IPS-20b (cell line): ENCODE measurements around the gene PGAM1.
"Not testable (repeated sequence)": the region's sequence is repeated elsewhere in the genome, so short reads cannot be mapped to it uniquely, and the experiment has no call there.

Source experiments
- H3K27ac ChIP-seq: one replicate; pipeline ENCODE4 v1.5.1; 2013; ENCODE audit warnings: low read length
- H3K27me3 ChIP-seq: 2 replicates; pipeline ENCODE4 v1.6.1; 2013; ENCODE audit warnings: mild to moderate bottlenecking, low read length, inconsistent platforms; ENCODE audit not compliant: insufficient read depth
- H3K36me3 ChIP-seq: 2 replicates; pipeline ENCODE4 v1.6.1; 2013; ENCODE audit warnings: low read depth, mild to moderate bottlenecking, inconsistent platforms, low read length, moderate library complexity; ENCODE audit not compliant: insufficient read depth
- H3K4me1 ChIP-seq: 2 replicates; pipeline ENCODE4 v1.6.1; 2013; ENCODE audit warnings: mild to moderate bottlenecking, control low read depth, inconsistent platforms, low read length, moderate library complexity; ENCODE audit not compliant: insufficient read depth
- H3K4me3 ChIP-seq: 2 replicates; pipeline ENCODE4 v1.5.1; 2013; ENCODE audit warnings: mild to moderate bottlenecking, low read length, inconsistent platforms
- H3K9ac ChIP-seq: 2 replicates; pipeline ENCODE4 v1.6.1; 2013; ENCODE audit warnings: low read depth, mild to moderate bottlenecking, inconsistent platforms, low read length, moderate library complexity
- H3K9me3 ChIP-seq: 2 replicates; pipeline ENCODE4 v1.6.1; 2013; ENCODE audit warnings: mild to moderate bottlenecking, low read depth, low read length, inconsistent platforms; ENCODE audit not compliant: insufficient read depth

Gene PGAM1

GRCh38 chr10:97393034-97393573 lies 32.9 kb upstream of the PGAM1 start:
- Histone ChIP-seq H3K36me3 (peaks cover 78% of the 10 kb centered on the region), H3K27me3 (no peaks in the 10 kb centered on the region), H3K27ac (no peak overlapping the region)

GRCh38 chr10:97396056-97396455 lies 29.9 kb upstream of the PGAM1 start:
- Histone ChIP-seq H3K27me3 (no peaks in the 10 kb centered on the region), H3K4me1 (peaks cover 4% of the 10 kb centered on the region; the same call in 1 of the 2 replicates), H3K4me3 (no peak overlapping the region), H3K9me3 (no peaks in the 10 kb centered on the region), H3K27ac (no peak overlapping the region), H3K9ac (no peak overlapping the region), H3K36me3 (peaks cover 55% of the 10 kb centered on the region)

More at GRCh38 chr10:97393034-97393573, 32.9 kb upstream of the PGAM1 start:
- H3K9me3 ChIP-seq = no peaks in the 10 kb centered on the region
- H3K9ac ChIP-seq = no peak overlapping the region
- no peak overlapping the region for H3K4me3 ChIP-seq
- H3K4me1 ChIP-seq = no peaks in the 10 kb centered on the region

- H3K9ac ChIP-seq = peak overlapping the region; percentile 68; the same call in 1 of the 2 replicates
- peaks cover 4% of the 10 kb centered on the region; the same call in 1 of the 2 replicates for H3K4me1 ChIP-seq
- H3K27me3 ChIP-seq = no peaks in the 10 kb centered on the region
- peaks cover 30% of the 10 kb centered on the region for H3K36me3 ChIP-seq
- H3K9me3 ChIP-seq = no peaks in the 10 kb centered on the region
- no peak overlapping the region for H3K27ac ChIP-seq
- H3K4me3 ChIP-seq = peak overlapping the region; percentile 74
These were observed 26.0 kb upstream of the PGAM1 start for GRCh38 chr10:97399843-97400545.

- peaks cover 4% of the 10 kb centered on the region; the same call in 1 of the 2 replicates for H3K4me1 ChIP-seq
- H3K27ac ChIP-seq = no peak within 1 kb of the TSS
- H3K27me3 ChIP-seq = no peaks in the 10 kb centered on the region
- H3K4me3 ChIP-seq = peak within 1 kb of the TSS; percentile 74
- H3K36me3 ChIP-seq = peaks cover 24% of the 10 kb centered on the region
- H3K9me3 ChIP-seq = no peaks in the 10 kb centered on the region
- H3K9ac ChIP-seq = peak within 1 kb of the TSS; percentile 68; the same call in 1 of the 2 replicates
These were observed 25.1 kb upstream of the PGAM1 start, which contains the start of gene RRP12 for GRCh38 chr10:97400665-97401454. TSS of gene RRP12 (minus strand) at chr10:97401340. CDS start at chr10:97401231, 109 bp downstream.

GRCh38 chr10:97401455-97401919 lies 24.5 kb upstream of the PGAM1 start:
- no peak overlapping the region for H3K9ac ChIP-seq
- H3K4me3 ChIP-seq = peak overlapping the region; percentile 74; the same call in 1 of the 2 replicates
- H3K27me3 ChIP-seq = no peaks in the 10 kb centered on the region
- H3K9me3 ChIP-seq = no peaks in the 10 kb centered on the region
- H3K36me3 ChIP-seq = peaks cover 18% of the 10 kb centered on the region
- no peak overlapping the region for H3K27ac ChIP-seq
- peaks cover 4% of the 10 kb centered on the region; the same call in 1 of the 2 replicates for H3K4me1 ChIP-seq

- H3K4me3 ChIP-seq = no peak overlapping the region
- no peaks in the 10 kb centered on the region for H3K9me3 ChIP-seq
- H3K4me1 ChIP-seq = peaks cover 4% of the 10 kb centered on the region; the same call in 1 of the 2 replicates
- H3K27me3 ChIP-seq = no peaks in the 10 kb centered on the region
- no peaks in the 10 kb centered on the region for H3K36me3 ChIP-seq
- H3K9ac ChIP-seq = no peak overlapping the region
- no peak overlapping the region for H3K27ac ChIP-seq
These were observed 21.9 kb upstream of the PGAM1 start for GRCh38 chr10:97404044-97404443.

GRCh38 chr10:97406064-97406463 lies 19.9 kb upstream of the PGAM1 start:
- H3K27ac ChIP-seq = no peak overlapping the region
- no peaks in the 10 kb centered on the region for H3K27me3 ChIP-seq
- no peak overlapping the region for H3K9ac ChIP-seq
- H3K36me3 ChIP-seq = no peaks in the 10 kb centered on the region
- H3K4me1 ChIP-seq = no peaks in the 10 kb centered on the region
- H3K4me3 ChIP-seq = no peak overlapping the region
- H3K9me3 ChIP-seq = no peaks in the 10 kb centered on the region

- H3K27ac ChIP-seq, H3K4me3 ChIP-seq, H3K4me1 ChIP-seq, H3K27me3 ChIP-seq, H3K9ac ChIP-seq, H3K9me3 ChIP-seq, H3K36me3 ChIP-seq: not testable (repeated sequence)
These were observed 19.5 kb upstream of the PGAM1 start for GRCh38 chr10:97406483-97406882.

GRCh38 chr10:97407211-97407951 lies 18.6 kb upstream of the PGAM1 start:
- Histone ChIP-seq H3K27me3 (no peaks in the 10 kb centered on the region), H3K4me3 (peak overlapping the region; percentile 63), H3K9me3 (no peaks in the 10 kb centered on the region), H3K27ac (no peak overlapping the region), H3K36me3 (no peaks in the 10 kb centered on the region), H3K4me1 (no peaks in the 10 kb centered on the region), H3K9ac (peak overlapping the region; percentile 56; the same call in 1 of the 2 replicates)

GRCh38 chr10:97407952-97408248 lies 18.1 kb upstream of the PGAM1 start:
- H3K27ac ChIP-seq = no peak overlapping the region
- no peak overlapping the region for H3K4me3 ChIP-seq
- H3K27me3 ChIP-seq = no peaks in the 10 kb centered on the region
- no peaks in the 10 kb centered on the region for H3K36me3 ChIP-seq
- no peak overlapping the region for H3K9ac ChIP-seq
- no peaks in the 10 kb centered on the region for H3K4me1 ChIP-seq
- no peaks in the 10 kb centered on the region for H3K9me3 ChIP-seq

GRCh38 chr10:97408496-97408992 lies 17.4 kb upstream of the PGAM1 start:
- H3K4me1 ChIP-seq = no peaks in the 10 kb centered on the region
- H3K27ac ChIP-seq = no peak overlapping the region
- H3K36me3 ChIP-seq = no peaks in the 10 kb centered on the region
- H3K27me3 ChIP-seq = no peaks in the 10 kb centered on the region
- H3K4me3 ChIP-seq = no peak overlapping the region
- H3K9ac ChIP-seq = no peak overlapping the region
- no peaks in the 10 kb centered on the region for H3K9me3 ChIP-seq
